ENCODE data around the gene LUZP2.

DNA sequence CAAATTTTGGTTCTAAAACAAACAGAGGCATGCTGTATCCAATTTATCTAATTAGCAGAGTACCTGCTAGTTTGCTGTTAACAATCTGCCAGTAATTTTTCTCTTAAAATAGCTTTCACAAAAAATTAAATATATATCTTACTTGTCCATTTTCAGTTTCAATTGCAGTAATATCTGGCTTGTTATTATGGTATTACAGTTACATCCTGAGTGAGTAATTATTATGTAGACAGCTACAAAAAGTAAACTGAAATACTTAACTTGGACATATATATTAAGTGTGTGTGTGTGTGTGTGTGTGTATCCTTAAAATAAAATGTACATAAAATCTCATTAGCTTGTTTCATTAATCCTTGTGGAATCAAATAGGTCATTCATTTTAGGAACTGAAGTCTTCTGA, 148.7 kb downstream of the LUZP2 start:
- TF ChIP-seq, protein P1, sequence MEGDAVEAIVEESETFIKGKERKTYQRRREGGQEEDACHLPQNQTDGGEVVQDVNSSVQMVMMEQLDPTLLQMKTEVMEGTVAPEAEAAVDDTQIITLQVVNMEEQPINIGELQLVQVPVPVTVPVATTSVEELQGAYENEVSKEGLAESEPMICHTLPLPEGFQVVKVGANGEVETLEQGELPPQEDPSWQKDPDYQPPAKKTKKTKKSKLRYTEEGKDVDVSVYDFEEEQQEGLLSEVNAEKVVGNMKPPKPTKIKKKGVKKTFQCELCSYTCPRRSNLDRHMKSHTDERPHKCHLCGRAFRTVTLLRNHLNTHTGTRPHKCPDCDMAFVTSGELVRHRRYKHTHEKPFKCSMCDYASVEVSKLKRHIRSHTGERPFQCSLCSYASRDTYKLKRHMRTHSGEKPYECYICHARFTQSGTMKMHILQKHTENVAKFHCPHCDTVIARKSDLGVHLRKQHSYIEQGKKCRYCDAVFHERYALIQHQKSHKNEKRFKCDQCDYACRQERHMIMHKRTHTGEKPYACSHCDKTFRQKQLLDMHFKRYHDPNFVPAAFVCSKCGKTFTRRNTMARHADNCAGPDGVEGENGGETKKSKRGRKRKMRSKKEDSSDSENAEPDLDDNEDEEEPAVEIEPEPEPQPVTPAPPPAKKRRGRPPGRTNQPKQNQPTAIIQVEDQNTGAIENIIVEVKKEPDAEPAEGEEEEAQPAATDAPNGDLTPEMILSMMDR (conservative IDR thresholded peaks at IDR 0.05): no peak
- no peak for TF ChIP-seq ZFX (IDR thresholded peaks at IDR 0.05)
